C4-2B (cell line): ENCODE measurements around the gene CRTC2.

Experiments
- CTCF ChIP-seq: fragments of 450-650 bp; conservative IDR thresholded peaks from 2 replicates; pipeline ENCODE4 v1.5.1; 2017; ENCODE audit warnings: mild to moderate bottlenecking
- ZFX ChIP-seq: fragments of 450-650 bp; IDR thresholded peaks from 2 replicates; pipeline ENCODE4 v1.6.1; 2017

DNA sequence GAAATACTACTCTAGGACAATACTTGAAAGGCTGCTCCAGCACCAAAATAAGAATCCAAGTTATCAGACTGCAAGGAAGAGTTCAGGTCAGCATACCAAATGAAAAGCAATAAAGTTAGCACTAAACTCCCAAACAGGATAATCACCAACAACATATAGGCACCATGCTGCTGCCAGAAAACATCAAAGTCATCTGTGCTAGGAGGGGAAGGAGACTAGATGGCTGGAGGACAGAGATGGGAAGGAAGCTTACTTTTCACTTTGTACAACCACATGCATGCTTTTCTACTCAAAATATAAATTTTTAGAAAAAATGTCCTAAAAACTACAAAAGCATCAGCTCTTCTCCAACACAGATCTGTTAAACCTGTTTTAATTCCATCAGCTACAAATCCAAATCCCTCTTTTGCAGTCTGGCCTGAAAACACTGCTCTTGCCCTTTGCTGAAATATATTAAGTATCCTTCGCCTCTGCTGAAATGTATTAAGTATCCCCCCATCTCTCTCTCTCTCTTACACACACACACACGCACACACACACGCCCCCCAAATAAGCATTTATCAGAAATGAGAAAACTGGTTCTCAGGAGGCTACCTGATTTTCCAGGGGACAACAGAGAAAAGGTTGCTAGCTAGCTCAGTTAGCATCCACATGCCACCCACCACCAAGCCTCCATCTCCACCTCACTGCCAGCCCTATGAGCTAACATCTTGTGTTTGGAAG lies 37.2 kb downstream of the CRTC2 start:
- TF ChIP-seq CTCF (no peak), ZFX (no peak)
